ENCODE results near the gene NR2F6. TPM values are rescaled to one million over a fixed set of nuclear protein-coding genes. Genes with fewer than 3 reads are reported as not detected.

The NR2F6 gene
- total RNA-seq, 1 experiment from 2014 or later, result 134 TPM

DNA sequence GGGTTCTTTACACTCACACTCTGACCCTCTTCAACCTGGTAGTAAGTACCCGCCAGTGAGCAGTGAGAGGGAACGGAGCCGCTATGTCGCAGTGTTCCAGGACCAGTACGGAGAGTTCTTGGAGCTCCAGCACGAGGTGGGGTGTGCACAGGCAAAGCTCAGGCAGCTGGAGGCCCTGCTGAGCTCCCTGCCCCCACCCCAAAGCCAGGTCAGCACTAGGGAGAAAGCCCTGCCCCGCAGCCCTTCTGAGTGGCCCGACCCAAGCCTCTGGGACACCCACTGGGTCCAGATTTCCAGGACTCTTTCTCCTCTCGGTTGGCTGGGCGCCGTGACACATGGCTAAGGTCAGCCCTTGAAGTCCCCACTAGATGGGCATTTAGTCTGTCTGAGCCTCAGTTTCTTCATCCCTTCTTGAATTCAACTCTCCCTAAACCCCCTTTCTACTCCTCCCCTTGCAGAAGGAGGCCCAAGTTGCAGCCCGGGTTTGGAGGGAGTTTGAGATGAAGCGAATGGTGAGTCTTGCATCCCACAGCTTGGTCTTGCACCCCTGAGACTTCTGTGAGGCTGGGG lies 17.8 kb downstream of the NR2F6 start:
- Histone ChIP-seq H2BK12ac (ENCODE audit: insufficient read length, low read depth, low read length) (no peak overlapping the region), H3K79me2 (ENCODE audit: insufficient read depth, low read length) (no peaks in the 10 kb centered on the region), H3T11ph (ENCODE audit: low read length) (no peak overlapping the region), H3K14ac (ENCODE audit: insufficient read depth, low read length) (no peak overlapping the region), H3K27me3 (ENCODE audit: insufficient read depth, low read length) (no peaks in the 10 kb centered on the region), H3K27ac (ENCODE audit: insufficient read length, low read depth, low read length) (no peak overlapping the region), H3K4me1 (ENCODE audit: insufficient read depth, low read length) (no peaks in the 10 kb centered on the region; the same call in 1 of the 2 replicates), H2AK5ac (ENCODE audit: insufficient read length, low read length) (no peak overlapping the region), H3K4ac (ENCODE audit: low read depth, low read length) (no peak overlapping the region), H2BK20ac (ENCODE audit: low read depth, low read length, poor library complexity, severe bottlenecking) (no peak overlapping the region), H4K5ac (ENCODE audit: insufficient read length, low read depth, low read length) (no peak overlapping the region), H2BK5ac (ENCODE audit: insufficient read length, low read length) (no peak overlapping the region), H4K20me1 (ENCODE audit: control insufficient read depth, insufficient read depth, insufficient read length) (no peaks in the 10 kb centered on the region), H3K56ac (ENCODE audit: insufficient read length, low read depth, low read length) (no peak overlapping the region), H3K23me2 (ENCODE audit: insufficient read length, low read depth, low read length, poor library complexity, severe bottlenecking) (peaks cover 5% of the 10 kb centered on the region), H4K8ac (replicated peaks; ENCODE audit: insufficient read length, low read depth, low read length) (no peak overlapping the region), H2BK120ac (ENCODE audit: low read depth, low read length, poor library complexity, severe bottlenecking) (no peak overlapping the region), H3K9me3 (ENCODE audit: control insufficient read depth, low read depth, low read length) (no peaks in the 10 kb centered on the region), H3K79me1 (ENCODE audit: insufficient read depth, low read depth, low read length, poor library complexity, severe bottlenecking) (no peaks in the 10 kb centered on the region), H3K9ac (ENCODE audit: extremely low read depth, insufficient read length, low read length) (no peak overlapping the region), H2BK15ac (ENCODE audit: low read depth, low read length) (no peak overlapping the region), H2AFZ (ENCODE audit: low read length) (no peak overlapping the region), H3K18ac (ENCODE audit: insufficient read length, low read depth, low read length) (no peak overlapping the region), H3K23ac (ENCODE audit: insufficient read length, low read depth, low read length) (no peak overlapping the region), H3K4me2 (ENCODE audit: insufficient read depth, insufficient read length, low read length) (no peak overlapping the region), H4K91ac (ENCODE audit: insufficient read length, low read depth, low read length) (no peak overlapping the region)
- Mint-ChIP-seq H3K36me3 (ENCODE audit: insufficient read depth in 1 of 3, low read depth in 3 of 3) (peaks cover 13 to 34% (median 27%) of the 10 kb centered on the region in 3 experiments; a peak in 6 of 7 replicates), H3K9me3 (no peaks in the 10 kb centered on the region), H3K4me3 (peak overlapping the region; percentile 79 to 96; a peak in 4 of 5 replicates), H3K27ac (no peak overlapping the region), H3K4me1 (peaks cover 8 to 21% of the 10 kb centered on the region in 2 experiments), H3K27me3 (ENCODE audit: low read depth) (no peaks in the 10 kb centered on the region)
- no CpG with 5 or more reads among the region's 13 CpGs for WGBS (ENCODE audit: extremely low coverage, insufficient read length, low lambda C conversion rate)
- TF ChIP-seq, protein P1, sequence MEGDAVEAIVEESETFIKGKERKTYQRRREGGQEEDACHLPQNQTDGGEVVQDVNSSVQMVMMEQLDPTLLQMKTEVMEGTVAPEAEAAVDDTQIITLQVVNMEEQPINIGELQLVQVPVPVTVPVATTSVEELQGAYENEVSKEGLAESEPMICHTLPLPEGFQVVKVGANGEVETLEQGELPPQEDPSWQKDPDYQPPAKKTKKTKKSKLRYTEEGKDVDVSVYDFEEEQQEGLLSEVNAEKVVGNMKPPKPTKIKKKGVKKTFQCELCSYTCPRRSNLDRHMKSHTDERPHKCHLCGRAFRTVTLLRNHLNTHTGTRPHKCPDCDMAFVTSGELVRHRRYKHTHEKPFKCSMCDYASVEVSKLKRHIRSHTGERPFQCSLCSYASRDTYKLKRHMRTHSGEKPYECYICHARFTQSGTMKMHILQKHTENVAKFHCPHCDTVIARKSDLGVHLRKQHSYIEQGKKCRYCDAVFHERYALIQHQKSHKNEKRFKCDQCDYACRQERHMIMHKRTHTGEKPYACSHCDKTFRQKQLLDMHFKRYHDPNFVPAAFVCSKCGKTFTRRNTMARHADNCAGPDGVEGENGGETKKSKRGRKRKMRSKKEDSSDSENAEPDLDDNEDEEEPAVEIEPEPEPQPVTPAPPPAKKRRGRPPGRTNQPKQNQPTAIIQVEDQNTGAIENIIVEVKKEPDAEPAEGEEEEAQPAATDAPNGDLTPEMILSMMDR (conservative IDR thresholded peaks at IDR 0.05), result no peak
- no peak for DNase-seq

All from H9 (cell line).